Stimulated activated CD8-positive, alpha-beta memory T cell treated with anti-CD3 and anti-CD28 coated beads, Interleukin-4, amount 100 ng/mL, for 24 hours (primary cell): ENCODE results near the gene AQP12B.
"Not testable (repeated sequence)": the region's sequence is repeated elsewhere in the genome, so short reads cannot be mapped to it uniquely, and the experiment has no call there.

ENCODE experiments used
- DNase-seq: peaks from one replicate; pipeline ENCODE4 v3.0.0-alpha.2; 2020; ENCODE audit warnings: low read depth

The AQP12B gene

DNA sequence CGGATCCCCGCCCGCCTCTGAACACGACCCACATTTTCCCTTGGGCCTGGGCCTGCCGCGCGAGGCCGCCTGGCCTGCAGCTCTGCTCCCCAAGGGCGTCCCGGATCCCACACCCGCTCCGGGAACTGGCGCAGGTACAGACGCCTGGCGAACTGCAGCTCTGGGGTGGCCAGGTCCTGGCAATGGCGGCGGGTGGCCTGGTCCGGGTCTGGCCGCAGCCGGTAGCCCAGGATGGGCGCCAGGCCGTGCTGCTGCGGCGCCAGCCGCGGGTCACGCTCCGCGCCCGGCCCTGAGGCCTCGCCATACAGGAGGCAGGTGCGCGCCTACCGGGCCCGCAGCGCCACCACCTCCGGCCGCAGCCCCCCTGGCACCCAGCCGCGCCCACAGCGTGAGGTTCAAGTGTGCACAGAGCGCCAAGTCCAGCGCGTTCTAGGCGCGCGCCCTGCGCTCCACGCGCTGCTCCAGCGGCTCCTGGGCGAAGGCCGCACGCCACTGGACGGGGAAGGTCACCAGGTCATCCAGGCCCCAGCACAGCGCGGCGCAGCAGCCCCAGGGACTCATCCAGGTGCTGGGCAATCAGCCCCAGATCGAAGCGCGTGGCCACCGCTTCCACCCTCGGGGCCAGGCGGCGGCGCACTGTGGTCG lies 18.5 kb upstream of the AQP12B start:
- no peak for DNase-seq

DNA sequence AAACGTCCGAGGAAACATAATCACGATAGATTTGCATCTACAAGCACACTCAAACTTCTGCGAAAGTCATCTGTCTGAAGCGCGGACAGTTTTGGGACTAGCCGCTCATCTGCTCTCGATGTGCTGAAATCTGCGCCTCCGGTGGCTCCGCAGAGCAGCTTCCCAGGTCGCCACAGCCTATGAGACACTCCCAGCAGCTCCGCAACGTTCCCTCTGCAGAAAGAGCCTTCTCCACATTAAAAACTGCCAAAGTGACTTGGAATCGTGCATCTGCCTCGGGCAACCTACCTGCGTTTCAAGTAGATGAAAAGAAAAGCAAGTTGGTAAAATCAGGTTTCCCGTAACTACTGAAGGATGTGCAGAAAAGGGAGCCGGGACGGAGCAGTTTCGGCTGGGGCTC lies 17.9 kb upstream of the AQP12B start:
- DNase-seq = not testable (repeated sequence)

DNA sequence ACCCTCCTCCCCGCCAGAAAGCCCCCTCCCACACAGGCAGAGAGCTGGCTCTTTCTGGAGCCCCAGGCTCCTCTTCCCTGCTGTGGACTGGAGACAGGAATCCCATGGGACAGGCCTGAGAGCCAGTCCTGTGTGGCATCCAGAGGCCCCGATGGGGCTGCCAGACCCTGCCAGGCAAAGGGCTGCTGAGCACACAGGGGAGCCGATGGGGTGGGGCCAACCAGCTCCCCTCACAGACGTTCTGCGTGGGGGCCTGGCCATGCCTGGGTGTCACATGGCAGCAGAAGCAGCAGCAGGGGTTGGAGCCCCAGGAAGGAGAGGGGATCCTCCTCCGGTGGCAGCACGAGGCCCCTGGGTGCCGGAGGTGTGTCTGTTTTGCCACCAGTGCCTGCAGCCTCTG lies 17.1 kb upstream of the AQP12B start:
- not testable (repeated sequence) for DNase-seq

DNA sequence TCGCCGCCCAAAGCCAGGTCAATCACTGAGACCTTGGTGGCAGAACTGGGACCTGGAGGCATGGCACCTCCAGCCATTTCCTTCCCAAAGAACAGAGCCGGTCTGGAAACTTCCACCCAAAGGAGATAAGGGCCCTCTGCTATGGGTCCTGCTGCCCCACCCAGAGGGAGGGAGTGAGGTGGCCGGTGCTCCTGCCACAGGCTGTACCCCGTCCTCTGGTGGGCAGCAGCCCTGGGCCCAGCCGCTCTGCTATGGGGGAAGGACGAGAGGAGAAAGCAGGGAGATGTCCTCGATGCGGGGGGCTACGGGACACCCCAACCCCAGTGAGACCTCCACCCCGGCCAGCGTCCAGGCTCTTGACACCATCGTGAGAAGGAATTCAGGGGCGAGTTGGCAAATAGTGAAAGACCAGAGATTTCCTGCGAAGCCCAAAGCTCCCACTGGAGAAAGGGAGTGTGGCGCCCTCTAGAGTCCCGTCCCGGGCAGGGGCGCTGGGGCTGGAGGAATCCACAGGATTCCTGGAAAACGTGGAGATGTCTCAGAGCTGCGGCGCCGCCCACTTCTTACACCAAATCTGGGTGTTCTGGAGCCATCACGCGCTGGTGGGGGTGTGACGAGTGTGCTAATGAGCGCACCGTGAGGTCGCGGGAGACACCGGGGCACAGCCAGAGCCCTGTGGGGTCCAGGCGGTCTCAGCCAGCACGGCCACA lies 16.3 kb upstream of the AQP12B start:
- not testable (repeated sequence) for DNase-seq

DNA sequence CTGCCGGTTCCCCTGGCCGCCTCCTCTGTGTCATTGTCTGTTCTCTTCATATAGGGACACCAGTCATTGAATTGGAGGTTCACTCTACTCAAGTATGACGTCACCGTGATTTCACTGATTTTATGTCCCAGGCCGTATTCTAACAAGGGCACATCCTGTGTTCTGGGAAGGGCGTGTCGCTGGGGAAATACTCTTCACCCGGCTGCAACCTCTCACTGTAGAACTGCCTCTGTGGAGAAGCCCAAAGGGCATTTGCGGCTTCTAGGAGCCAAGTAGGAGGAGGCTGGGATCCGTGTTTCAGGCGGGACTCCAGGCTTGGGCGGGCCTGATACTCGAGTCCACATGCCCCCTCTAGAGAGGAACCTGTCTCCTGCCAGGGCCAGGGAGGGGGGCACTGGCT lies 13.8 kb upstream of the AQP12B start:
- DNase-seq = not testable (repeated sequence)

DNA sequence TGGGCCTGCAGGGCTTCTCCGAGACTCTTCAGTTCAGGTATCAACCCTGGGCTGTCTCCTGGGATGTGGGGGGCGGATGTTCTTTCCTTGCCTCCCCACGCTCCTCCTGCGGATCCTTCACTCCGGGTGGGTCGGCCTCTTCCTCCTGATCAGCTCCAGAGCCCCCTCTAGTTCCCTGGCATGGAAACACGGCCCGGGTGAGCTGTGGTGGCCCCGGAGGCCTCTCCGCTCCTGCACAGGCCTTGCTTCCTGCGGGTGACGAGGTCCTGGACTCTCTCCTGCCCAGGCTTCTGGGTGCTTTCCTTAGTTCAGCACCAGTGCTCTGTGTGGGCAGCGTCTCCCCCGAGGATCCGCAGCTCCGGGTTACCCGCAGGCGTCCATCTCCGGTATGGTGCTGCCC lies 12.9 kb upstream of the AQP12B start:
- not testable (repeated sequence) for DNase-seq

DNA sequence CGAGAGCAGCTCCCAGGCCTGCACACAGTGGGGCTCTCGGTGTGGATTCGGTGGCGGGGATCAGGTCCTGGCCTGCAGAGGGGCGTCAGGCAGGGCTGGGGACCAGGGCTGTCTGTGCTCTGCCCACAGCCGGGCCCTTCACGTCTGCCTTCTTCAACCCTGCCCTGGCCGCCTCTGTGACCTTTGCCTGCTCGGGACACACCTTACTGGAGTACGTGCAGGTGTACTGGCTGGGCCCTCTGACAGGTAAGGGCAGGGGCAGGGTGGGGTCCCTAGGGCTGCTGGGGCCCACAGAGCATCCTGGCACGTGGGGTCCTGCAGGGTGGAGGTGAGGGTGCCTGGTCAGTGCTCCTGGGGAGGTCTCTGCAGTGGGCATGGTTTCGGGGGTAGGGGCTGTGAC lies 11.6 kb upstream of the AQP12B start:
- not testable (repeated sequence) for DNase-seq

DNA sequence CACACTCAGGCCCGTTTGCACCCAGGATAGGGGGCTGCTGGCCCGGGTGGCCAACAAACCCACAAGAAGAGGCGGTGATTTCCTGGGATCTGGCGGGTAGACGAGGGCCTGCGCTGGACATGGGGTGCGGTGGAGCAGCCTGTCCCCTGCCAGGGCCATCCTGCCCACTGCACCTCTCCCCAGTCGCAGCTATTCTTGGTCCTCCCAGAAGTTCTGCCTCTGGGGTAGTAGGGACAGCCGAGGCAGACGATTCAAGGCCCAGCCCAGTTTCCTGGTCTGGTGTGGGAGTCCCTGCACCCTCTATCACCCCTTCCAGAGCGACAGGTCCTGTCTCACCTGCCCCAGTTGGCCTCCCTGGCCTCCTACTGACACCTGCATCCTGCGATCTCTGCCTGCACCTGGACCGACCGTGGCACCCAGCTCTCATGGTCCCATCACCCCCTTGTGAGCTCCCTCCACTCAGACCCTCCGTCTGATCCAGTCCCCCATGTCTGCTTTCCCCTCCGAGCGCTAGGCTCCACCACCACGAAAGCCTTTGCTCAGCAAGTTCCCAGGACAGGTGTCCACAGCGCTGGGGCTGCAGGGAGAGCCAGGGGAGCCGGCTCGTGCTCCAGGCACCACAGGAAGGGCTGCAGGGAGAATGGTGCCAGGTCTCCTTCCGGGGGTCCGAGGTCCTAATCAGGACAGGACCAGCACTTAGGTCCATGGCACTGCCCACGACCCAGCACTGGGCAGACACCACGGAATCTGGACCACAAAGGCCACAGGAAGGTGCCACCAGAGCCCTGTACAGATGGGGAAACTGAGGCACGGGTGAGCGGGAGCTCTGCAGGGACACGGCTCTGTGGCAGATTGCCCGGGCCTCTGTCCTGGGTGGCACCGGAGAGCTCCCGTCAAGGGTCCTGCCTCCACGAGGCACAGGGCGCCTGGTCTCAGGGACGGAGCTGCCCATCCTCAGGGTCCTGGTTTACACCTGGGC lies 10.2 kb upstream of the AQP12B start:
- DNase-seq = not testable (repeated sequence)

DNA sequence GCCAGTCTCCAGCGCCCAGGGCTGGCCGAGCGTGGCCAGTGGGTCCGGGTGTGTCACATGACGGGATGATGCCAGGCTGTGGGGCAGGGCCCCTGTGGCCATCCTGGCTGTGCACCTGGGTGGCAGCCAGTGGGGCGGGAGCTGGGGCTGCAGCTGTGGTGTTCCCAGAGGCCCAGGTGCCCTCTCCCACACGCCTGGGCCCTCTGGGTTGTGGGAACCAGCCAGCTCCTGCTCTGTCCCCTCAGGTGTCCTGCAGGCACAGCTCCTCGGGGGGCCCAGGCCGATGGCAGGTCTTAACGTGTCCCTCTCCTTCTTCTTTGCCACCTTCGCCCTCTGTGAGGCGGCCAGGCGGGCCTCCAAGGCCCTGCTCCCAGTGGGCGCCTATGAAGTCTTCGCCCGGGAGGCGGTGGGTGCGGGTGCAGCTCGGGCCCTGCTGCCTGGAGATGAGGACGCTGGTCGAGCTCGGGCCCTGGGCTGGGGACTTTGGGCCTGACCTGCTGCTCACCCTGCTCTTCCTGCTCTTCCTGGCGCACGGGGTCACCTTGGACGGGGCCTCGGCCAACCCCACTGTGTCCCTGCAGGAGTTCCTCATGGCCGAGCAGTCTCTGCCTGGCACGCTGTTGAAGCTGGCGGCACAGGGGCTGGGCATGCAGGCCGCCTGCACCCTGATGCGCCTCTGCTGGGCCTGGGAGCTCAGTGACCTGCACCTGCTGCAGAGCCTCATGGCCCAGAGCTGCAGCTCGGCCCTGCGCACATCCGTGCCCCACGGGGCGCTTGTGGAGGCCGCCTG lies 9.1 kb upstream of the AQP12B start, which contains the start of gene AQP12A:
Gene AQP12A (plus strand): TSS at position 236 of the 790 bp plus-strand sequence. CDS start 48 bp downstream, at position 284.
- not testable (repeated sequence) for DNase-seq

DNA sequence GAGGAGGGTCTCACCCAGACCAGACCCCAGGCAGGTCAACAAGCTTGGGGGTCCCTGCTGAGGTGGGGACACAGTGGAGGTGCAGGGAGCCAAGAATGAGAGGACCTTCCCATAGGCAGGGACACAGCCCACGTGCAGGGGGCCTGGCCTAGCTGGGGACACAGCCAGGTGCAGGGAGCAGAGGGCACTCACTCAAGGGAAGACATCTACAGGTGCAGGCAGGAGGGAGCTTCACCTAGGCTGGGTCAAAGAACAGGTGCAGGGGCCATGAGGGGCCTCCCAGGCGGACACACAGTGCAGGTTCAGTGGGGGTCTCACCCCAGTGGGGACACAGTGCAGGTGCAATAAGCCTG lies 8.4 kb upstream of the AQP12B start:
- DNase-seq = not testable (repeated sequence)

DNA sequence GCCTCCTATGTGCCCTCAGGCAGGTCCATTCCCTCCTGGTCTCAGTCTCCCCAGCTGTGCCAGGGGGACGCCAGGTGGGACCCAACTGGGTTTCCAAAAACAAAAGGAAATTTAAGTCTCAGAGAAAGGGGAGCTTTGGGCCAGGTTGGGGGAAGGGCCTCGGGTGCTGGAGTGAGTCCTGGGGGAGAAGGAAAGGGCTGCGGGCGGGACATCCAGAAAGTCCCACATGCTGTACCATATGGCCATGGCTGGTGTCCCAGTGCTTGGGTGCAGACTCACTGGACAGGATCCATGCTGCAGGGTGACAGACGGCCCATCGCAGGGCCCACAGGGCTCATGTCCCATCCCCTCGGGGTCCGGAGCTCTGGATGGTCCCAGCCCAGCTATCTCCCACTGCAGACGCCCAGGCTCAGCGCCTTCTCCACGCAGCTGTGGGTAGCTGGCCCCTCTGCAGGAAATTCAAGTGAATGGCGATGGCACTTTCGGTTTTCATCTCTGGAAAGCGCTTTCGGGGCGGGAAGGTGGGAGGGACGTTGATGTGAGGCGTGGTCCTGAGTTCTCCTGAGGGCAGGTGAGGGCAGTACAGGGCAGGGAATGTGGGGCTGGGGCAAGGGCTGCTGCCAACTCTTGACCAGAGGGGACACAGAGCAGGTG lies 7.9 kb upstream of the AQP12B start:
- DNase-seq = not testable (repeated sequence)

DNA sequence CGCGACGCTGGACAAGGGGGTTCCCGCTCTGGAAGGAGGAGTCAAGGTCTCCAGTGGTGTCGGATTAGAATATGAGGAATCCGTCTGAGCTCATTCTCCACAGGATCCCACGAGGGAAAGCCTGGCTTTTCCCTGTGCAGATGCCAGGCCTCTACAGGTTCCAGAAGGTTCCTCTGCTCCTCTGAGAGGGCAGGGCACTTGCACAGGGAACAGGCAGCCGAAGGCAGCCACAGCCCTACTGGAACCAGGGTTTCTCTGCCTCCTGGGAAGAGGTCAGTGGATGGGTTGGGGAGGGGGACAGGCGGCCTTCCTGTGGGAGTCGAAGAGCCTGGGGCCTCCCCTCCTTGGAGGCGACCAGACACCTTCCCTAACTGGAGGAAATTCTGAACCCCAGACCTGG lies 7.3 kb upstream of the AQP12B start:
- DNase-seq = no peak

DNA sequence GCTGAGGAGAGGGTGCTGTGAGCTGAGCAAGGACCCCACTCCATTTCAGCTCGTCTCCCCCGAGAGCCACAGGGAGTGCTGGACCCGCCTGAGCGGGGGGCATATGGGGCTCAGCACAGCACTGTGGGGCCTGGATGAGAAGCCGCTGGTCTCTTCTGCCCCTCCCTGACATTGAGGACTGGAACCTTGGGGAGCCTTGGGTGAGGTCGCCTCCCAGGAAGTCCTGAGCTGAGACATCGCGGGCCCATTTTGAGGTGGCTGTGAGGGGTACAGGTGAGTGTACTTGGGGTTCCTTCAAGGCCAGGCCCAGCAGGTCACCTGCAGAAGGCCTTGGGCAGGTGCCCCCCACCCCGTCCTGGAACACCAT lies 5.9 kb upstream of the AQP12B start:
- DNase-seq = no peak

DNA sequence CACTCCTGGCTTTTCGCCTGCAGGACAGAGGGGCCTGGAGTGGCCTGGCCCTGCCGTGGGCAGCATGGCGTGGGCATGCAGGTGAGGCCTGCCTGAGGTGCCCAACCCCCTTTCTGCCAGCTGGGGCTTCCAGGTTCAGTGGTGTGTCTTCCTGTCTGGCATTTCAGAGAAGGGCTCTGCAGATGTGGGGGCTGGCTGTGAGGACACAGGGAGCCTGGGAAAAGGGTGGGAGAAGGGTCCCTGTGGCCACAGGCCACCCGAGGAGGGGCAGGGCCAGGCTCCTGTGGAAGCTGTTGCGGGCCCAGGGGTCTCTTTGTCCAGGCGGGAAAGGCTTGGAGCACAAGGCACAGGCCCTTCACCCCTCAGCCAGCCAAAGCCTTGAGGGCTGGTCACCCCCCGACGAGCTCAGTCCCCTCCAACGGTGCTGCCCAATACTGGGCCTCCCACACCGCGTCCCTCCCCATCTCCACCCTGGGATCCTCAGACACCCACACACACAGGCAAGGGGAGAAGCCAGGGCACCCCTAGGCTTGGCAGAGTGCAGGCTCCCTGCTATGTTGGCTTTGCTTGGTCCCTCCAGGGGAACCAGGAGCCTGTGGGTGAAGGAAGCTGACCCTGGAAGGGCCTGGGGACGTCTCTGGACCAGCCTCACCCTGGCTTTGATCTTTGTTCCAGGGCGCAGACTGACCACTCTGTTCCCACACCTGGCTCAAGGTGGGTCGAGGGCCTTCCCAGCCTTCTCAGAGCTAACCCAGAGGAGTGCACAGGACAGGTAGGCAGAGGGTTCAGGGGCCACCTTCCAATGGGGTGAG lies 5.3 kb upstream of the AQP12B start:
- DNase-seq = no peak

DNA sequence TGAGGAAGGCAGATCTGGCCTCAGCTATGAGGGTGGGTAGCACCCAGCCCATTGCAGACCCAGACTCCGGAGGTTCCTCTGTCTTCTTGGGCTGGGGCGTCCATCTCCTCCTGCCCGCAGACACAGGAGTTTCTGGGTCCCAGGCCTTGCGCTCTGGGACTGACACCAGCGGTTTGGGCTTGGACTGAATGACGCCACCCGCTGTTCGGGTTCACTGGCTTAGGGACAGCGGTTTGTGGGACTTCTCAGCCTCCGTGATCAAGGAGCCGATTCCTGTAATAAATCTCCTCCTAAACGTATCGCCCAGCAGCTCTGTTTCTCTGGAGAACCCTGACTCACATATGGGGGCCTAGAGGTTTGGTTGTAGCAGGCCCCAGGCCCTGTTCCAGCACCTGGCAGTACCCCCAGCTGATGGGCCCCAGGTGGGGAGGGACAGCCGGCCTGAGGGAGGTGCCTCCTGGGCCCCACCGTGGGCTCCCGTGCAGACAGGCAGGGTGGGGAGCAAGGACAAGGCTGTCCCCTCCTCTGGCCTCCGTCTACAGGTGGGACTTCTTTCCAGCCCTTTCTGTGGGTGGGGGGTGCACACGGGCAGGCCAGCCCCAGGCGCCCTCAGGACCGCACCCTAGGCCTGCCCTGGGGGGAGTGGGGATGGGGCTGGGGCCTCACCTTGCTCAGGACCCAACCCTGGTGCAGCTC lies 4.5 kb upstream of the AQP12B start:
- no peak for DNase-seq

DNA sequence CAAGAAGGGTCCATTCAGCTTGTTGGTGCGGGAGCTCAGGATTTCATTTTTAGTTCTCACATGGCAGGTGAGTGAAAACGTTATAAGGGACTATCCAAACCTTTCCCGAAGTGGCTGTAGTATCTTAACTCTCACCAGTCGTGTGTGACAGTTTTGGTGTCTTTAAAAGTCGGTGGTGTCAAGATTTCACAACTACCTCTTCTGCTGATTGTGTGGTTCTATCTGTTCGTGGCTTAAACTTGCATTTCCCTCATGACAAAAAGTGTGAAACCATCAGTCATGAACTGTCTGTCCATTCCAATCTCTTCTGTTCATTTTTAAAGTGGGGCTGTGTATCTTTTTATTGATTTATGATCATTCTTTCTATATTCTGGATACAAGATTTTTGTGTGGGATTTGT lies 3.8 kb upstream of the AQP12B start:
- DNase-seq = no peak

DNA sequence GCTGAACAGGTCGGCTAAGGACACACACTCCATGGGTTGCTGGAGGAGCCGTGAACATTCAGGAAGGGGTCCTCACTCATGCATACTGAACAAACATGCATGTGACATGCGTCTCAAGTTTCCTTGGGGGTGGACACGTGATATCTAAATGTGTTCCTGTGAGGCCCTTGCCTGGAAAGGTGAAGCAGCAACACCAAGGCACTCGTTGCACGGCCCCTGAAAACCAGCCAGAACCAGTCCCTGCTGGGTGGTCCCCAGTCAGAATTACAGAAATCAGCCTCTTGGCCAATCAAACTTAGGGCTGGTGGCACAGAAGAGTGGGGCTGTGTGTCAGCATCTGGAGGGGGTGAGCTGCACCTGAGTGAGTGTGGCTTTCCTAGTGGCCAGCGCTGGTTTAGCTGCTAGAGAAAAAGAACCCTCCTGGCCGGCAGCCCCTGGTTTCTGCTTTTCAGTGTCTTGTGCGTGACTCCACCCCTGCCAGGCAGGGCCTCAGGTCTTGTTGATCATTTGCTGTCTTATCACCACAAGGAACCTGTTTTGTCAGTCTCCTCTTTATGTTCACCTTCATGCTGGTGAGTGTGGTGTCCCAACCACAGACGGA lies 3.2 kb upstream of the AQP12B start:
- no peak for DNase-seq

DNA sequence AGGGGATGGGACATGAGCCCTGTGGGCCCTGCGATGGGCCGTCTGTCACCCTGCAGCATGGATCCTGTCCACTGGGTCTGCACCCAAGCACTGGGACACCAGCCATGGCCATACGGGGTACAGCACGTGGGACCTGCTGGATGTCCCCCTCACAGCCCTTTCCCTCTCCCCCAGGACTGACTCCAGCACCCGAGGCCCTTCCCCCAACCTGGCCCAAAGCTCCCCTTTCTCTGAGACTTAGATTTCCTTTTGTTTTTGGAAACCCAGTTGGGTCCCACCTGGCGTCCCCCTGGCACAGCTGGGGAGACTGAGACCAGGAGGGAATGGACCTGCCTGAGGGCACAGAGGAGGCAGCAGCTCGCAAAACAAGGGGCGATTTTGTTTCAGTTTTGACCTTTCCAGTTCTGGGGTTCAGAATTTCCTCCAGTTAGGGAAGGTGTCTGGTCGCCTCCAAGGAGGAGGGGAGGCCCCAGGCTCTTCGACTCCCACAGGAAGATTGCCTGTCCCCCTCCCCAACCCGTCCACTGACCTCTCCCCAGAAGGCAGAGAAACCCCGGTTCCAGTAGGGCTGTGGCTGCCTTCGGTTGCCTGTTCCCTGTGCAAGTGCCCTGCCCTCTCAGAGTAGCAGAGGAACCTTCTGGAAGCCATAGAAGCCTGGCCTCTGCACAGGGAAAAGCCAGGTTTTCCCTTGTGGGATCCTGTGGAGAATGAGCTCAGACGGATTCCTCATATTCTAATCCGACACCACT lies 1.5 kb upstream of the AQP12B start:
- not testable (repeated sequence) for DNase-seq
